ENCODE data around the gene FRYL. TPM values are rescaled to one million over a fixed set of nuclear protein-coding genes. Genes with fewer than 3 reads are reported as not detected.
"Not testable (repeated sequence)": the region's sequence is repeated elsewhere in the genome, so short reads cannot be mapped to it uniquely, and the experiment has no call there.

FRYL gene
- total RNA-seq, 1 donor from 2014 or later, result 93.3 TPM

DNA sequence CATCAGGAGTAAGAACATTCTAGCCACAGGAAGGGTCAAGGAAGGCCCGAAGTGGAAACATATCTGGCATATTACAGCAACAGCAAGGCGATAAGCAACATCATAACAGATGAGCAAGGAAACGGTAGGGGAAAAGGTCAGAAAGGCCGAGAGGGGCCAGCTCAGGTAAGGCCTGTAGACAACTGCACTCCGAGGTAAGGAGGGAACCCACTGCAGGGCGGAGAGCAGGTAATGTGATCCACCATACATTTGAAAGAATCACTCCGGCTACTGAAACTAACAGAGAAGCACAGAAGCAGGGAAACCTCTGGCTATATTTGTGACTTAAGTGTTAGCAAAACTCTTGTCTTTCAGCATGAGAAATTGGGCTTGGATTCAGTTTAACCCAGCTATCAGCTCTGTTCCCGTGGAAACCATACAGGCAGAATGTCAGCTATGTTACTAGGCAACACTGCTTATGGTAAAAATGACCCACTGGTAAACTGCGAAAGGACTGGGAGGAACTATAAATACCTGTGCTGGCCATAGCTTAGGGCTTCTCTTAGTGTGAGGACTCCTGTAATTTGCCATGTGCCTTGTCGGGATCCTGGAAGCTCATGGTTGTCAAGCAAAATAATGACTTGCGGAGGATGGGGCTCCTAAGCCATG, 31.0 kb downstream of the FRYL start:
- Mint-ChIP-seq H3K4me1 (ENCODE audit: unreplicated experiment) (peaks cover 41% of the 10 kb centered on the region), H3K36me3 (ENCODE audit: low read depth, unreplicated experiment) (peaks cover 22% of the 10 kb centered on the region), H3K27me3 (ENCODE audit: unreplicated experiment) (peaks cover 5% of the 10 kb centered on the region), H3K9me3 (ENCODE audit: unreplicated experiment) (peaks cover 10% of the 10 kb centered on the region), H3K4me3 (ENCODE audit: unreplicated experiment) (no peak overlapping the region), H3K27ac (ENCODE audit: unreplicated experiment) (peak overlapping the region; percentile 91)
- peak; percentile 12 for DNase-seq (ENCODE audit: low spot score)
- TF ChIP-seq, protein P1, sequence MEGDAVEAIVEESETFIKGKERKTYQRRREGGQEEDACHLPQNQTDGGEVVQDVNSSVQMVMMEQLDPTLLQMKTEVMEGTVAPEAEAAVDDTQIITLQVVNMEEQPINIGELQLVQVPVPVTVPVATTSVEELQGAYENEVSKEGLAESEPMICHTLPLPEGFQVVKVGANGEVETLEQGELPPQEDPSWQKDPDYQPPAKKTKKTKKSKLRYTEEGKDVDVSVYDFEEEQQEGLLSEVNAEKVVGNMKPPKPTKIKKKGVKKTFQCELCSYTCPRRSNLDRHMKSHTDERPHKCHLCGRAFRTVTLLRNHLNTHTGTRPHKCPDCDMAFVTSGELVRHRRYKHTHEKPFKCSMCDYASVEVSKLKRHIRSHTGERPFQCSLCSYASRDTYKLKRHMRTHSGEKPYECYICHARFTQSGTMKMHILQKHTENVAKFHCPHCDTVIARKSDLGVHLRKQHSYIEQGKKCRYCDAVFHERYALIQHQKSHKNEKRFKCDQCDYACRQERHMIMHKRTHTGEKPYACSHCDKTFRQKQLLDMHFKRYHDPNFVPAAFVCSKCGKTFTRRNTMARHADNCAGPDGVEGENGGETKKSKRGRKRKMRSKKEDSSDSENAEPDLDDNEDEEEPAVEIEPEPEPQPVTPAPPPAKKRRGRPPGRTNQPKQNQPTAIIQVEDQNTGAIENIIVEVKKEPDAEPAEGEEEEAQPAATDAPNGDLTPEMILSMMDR (IDR thresholded peaks at IDR 0.05; ENCODE audit: unreplicated experiment), result no peak

DNA sequence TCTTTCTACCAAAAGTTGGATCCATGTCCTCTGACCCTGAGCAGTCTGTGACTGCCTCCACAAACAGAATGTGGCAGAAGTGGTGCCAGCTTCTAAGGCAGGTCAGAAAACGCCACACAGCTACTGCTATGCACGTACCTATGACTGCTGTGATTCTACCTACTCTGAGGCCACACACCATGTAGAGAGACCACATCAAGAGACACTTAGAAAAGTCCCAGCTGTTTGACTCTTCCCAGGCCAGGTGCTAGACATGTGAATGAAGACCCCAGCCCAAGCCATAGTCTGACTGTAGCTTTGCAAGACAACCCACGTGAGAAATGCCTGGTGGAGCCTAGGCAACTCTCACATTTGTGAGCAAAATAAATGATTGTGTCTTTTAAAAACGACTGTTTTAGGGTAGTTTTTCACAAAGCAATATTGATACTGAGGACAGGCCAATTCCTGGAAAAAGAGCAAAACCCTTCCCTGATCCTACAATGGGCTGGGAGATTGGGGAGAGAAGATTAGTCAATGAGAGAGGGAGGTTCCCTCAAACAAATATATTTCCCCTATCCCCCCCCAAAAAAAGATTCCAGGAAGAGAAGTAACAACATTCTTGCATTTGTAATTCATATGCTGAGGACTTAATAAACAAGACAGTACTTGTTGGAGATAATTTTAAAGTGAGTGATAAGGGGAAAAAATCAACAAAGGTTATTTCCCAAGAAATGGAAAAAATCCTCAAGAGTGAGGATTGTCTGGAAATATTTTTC, 33.3 kb downstream of the FRYL start:
- TF ChIP-seq, protein P1 (IDR thresholded peaks at IDR 0.05; ENCODE audit: unreplicated experiment), result no peak
- H3K27ac Mint-ChIP-seq (ENCODE audit: unreplicated experiment), result no peak overlapping the region
- H3K4me3 Mint-ChIP-seq (ENCODE audit: unreplicated experiment), result no peak overlapping the region
- H3K4me1 Mint-ChIP-seq (ENCODE audit: unreplicated experiment), result peaks cover 41% of the 10 kb centered on the region
- no peaks in the 10 kb centered on the region for H3K9me3 Mint-ChIP-seq (ENCODE audit: unreplicated experiment)
- no peak for DNase-seq (ENCODE audit: low spot score)
- H3K36me3 Mint-ChIP-seq (ENCODE audit: low read depth, unreplicated experiment), result peaks cover 10% of the 10 kb centered on the region
- peaks cover 7% of the 10 kb centered on the region for H3K27me3 Mint-ChIP-seq (ENCODE audit: unreplicated experiment)

DNA sequence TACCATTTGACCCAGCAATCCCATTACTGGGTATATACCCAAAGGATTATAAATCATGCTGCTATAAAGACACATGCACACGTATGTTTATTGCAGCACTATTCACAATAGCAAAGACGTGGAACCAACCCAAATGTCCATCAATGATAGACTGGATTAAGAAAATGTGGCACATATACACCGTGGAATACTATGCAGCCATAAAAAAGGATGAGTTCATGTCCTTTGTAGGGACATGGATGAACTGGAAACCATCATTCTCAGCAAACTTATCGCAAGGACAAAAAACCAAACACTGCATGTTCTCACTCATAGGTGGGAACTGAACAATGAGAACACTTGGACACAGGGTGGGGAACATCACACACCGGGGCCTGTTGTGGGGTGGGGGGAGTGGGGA, 34.9 kb downstream of the FRYL start:
- not testable (repeated sequence) for H3K27ac Mint-ChIP-seq (ENCODE audit: unreplicated experiment); H3K4me3 Mint-ChIP-seq (ENCODE audit: unreplicated experiment); H3K9me3 Mint-ChIP-seq (ENCODE audit: unreplicated experiment); H3K27me3 Mint-ChIP-seq (ENCODE audit: unreplicated experiment); DNase-seq (ENCODE audit: low spot score)
- Mint-ChIP-seq H3K36me3 (ENCODE audit: low read depth, unreplicated experiment) (peaks cover 10% of the 10 kb centered on the region), H3K4me1 (ENCODE audit: unreplicated experiment) (peaks cover 44% of the 10 kb centered on the region)

DNA sequence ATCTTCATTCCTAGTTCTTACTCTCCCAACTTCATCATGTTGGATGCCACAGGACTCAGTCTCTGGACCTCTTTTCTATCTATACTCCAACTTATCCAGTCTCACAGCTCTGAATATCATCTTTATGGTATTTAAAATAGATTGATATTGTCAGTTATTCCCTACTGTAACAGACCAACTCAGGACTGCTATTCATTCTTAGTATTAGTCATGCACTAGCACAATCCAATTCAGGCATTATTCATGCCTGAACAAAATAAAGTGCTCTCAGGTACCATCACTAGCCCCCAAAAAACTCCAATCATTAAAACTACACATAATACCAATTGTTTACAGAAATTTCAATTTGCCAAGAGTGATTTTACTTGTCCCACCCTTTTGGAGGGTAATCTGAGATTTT, 37.7 kb downstream of the FRYL start:
- TF ChIP-seq, protein P1 (IDR thresholded peaks at IDR 0.05; ENCODE audit: unreplicated experiment), result no peak
- H3K27me3 Mint-ChIP-seq (ENCODE audit: unreplicated experiment), result peaks cover 5% of the 10 kb centered on the region
- H3K9me3 Mint-ChIP-seq (ENCODE audit: unreplicated experiment), result no peaks in the 10 kb centered on the region
- no peak overlapping the region for H3K27ac Mint-ChIP-seq (ENCODE audit: unreplicated experiment)
- no peak overlapping the region for H3K4me3 Mint-ChIP-seq (ENCODE audit: unreplicated experiment)
- peaks cover 29% of the 10 kb centered on the region for H3K4me1 Mint-ChIP-seq (ENCODE audit: unreplicated experiment)
- DNase-seq (ENCODE audit: low spot score), result no peak
- peaks cover 6% of the 10 kb centered on the region for H3K36me3 Mint-ChIP-seq (ENCODE audit: low read depth, unreplicated experiment)

DNA sequence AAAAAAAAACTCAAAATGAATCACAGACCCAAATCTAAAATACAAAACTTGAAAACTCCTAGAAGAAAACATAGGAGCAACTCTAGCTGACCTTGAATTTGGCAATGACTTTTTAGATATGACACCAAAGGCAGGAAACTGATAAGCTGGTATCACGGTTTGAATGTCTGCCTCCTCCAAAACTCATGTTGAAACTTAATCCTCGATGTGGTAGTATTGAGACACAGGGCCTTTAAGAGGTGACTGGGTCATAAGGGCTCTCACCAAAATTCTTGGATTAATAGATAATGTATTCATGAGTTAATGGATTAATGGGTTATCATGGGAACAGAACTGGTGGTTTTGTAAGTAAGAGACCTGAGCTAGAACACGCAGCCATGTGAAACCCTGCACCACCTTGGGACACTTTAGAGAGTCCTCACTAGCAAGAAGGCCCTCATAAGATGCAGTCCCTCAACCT, 40.5 kb downstream of the FRYL start:
- Mint-ChIP-seq H3K9me3 (ENCODE audit: unreplicated experiment) (no peaks in the 10 kb centered on the region), H3K27ac (ENCODE audit: unreplicated experiment) (no peak overlapping the region), H3K4me1 (ENCODE audit: unreplicated experiment) (peaks cover 21% of the 10 kb centered on the region), H3K36me3 (ENCODE audit: low read depth, unreplicated experiment) (peaks cover 6% of the 10 kb centered on the region), H3K4me3 (ENCODE audit: unreplicated experiment) (no peak overlapping the region), H3K27me3 (ENCODE audit: unreplicated experiment) (peaks cover 6% of the 10 kb centered on the region)
- TF ChIP-seq, protein P1 (IDR thresholded peaks at IDR 0.05; ENCODE audit: unreplicated experiment), result no peak
- no peak for DNase-seq (ENCODE audit: low spot score)

Data from endothelial cell (in vitro differentiated cells).